GM18499 (cell line): ENCODE measurements around the gene KLF3.
A peak's percentile ranks its signal among the peaks of the same experiment; 100 is the strongest.
"Not testable (repeated sequence)": the region's sequence is repeated elsewhere in the genome, so short reads cannot be mapped to it uniquely, and the experiment has no call there.

Source experiments
- ATAC-seq: cut with Tn5 transposase; IDR thresholded peaks from one replicate; pipeline ENCODE4 v1.9.1; 2021; ENCODE audit warnings: moderate number of reproducible peaks; ENCODE audit not compliant: insufficient read depth, unreplicated experiment

Gene KLF3

DNA sequence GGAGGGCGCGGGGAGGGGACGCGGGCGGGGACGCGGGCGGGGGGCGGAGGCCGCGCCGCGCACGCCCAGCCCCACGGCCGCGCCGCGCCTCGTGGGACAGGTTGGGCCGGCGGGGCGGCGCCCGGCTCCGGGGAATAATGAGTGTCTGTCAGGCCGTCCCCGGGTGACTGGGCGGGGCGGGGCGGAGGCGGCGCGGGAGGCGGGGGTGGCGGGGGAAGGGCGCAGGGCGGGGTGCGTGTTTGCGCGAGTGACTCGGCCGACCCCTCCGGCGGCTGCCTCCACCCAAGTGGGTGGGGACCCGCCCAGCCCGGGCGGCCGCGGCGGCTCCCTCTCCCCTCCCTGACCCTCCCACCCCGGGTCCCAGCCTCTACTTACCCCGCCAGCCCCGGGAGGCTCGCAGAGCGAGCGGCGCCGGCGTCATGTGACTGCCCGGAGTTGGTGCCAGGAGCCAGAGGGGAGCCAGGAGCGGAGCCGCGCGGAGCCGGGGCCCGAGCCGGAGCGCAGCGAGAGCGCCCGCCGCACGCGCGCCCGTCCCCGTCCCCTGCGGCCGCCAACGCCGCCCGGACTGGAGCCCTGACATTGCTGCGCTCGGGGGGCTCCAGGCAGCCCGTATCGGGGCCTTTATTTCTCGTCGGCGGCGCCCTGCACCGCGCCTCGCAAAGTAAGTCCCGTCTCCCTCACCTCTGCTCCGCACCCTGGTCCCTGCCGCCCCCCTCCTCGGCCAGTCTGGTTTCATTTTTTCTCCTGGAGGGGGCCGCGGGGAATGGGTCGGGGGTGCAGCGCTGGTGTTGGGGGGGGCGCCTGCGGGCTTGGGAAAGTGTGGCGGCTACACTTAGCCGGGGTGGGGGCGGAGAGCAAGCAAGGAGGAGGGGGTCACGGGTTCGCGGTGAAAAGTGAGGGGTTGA lies at the start of gene KLF3:
TSS of gene KLF3 (plus strand) at position 399 of the 905 bp plus-strand sequence. CDS start 16,427 bp downstream, outside the sequence.
- ATAC-seq: peak; percentile 42

GRCh38 chr4:38614231-38614630 lies 49.8 kb upstream of the KLF3 start:
- ATAC-seq: no peak

- no peak for ATAC-seq
Observed at GRCh38 chr4:38615847-38616246, 48.2 kb upstream of the KLF3 start.

GRCh38 chr4:38618505-38618904 lies 45.5 kb upstream of the KLF3 start:
- ATAC-seq: no peak

DNA sequence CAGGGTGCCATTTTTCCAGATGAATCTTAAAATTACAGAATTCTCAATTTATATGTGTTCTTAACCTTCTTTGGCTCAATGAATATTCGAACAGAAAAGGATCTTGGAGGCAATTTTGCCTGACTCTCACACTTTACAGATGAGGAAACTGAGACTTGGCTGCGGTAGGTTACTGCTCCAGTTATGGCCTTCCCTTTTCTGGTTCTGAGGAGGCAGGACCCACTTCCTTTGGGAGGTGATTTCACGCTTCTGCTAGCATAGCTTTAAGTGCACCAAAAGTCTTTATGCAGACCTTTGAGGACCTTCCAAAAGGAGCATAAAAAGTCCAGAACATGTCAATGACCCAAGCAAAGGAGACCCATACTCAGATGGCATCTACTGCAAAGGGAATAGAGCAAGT lies 44.7 kb upstream of the KLF3 start:
- ATAC-seq: no peak

GRCh38 chr4:38620065-38620464 lies 43.9 kb upstream of the KLF3 start:
- ATAC-seq: no peak

DNA sequence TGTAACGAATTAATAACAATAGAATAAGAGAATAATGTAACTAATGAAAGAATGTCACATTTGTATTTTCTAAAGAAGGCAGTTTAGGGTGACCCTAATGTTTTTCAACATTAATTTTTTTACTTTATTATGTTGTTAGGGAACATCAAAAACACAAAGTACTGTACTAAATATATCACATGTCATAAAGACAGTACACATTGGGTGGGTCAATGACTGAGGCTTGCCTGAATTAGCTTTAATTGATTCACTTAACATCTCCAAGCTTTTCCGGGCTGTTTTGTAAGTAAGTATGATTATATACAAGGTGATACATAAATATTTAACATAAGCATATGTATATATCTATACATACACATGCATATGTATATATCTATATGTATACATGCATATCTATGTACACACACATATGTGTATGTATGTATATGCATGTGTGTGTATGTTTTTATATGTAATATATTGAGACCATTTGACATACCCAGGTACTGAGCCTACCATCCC lies 43.4 kb upstream of the KLF3 start:
- ATAC-seq: no peak

DNA sequence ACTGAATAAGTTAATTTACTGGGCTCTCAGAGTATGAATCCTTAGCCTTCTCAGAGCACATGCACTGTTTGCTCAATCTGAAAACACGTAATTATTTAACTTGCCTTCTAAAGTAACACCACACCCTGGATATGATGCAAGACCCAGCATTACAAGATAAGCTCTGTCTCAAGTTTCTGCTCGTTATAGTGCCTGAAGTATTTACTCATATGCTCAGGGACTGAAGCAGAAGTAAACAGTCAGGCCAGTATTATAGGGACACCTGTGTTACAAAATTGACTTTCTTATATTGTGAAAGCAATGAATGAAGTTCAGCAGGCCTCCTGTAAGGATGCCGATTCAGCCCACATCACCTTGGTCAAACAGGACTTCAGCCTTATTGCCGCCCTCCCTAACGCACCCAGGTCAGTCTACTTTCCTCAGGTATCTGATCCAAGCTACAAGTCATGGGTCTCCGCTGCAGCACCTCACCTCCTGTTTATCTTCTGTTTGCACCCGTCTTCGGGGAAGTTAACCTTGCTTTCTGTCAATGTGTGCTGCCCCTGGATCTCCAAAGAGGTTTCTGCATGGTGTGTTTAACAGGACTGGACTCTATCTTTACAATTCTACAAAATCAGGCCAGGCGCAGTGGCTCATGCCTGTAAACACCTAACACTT lies 42.8 kb upstream of the KLF3 start:
- ATAC-seq: no peak

DNA sequence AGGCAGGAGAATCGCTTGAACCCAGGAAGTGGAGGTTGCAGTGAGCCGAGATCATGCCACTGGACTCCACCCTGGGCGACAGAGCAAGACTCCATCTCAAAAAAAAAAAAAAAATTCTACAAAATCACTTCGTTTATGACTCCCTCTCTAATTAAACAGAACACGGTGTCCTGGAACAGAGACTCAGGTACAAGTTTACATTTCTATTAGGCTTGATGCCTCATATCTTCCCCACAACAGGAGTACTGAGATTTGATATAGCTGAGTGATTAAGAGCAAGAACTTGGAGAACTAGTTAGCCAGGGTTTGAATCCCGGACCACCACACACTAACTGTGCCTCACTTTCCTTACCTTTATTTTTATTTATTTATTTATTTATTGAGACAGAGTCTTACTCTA lies 42.2 kb upstream of the KLF3 start:
- no peak for ATAC-seq

- ATAC-seq: not testable (repeated sequence)
Observed at GRCh38 chr4:38622340-38622739, 41.7 kb upstream of the KLF3 start.

DNA sequence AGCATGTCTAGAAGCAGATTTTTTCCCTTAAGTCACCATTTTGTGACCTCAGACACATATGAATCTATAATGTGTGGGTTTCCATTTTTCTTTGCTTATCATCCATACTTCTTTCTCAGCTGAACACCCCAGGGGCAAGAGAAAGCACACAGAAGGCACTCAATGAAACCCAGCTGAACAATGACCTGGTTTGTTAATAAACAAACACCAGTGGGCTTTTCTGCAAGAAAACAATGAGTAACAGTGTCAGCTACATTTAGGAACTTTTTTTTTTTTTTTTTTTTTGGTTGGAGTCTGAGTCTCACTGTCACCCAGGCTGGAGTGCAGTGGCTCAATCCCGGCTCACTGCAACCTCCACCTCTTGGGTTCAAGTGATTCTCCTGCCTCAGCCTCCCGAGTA lies 40.7 kb upstream of the KLF3 start:
- ATAC-seq: no peak

- ATAC-seq: no peak
Observed at GRCh38 chr4:38624311-38624710, 39.7 kb upstream of the KLF3 start.

- no peak for ATAC-seq
Observed at GRCh38 chr4:38625508-38625907, 38.5 kb upstream of the KLF3 start.

DNA sequence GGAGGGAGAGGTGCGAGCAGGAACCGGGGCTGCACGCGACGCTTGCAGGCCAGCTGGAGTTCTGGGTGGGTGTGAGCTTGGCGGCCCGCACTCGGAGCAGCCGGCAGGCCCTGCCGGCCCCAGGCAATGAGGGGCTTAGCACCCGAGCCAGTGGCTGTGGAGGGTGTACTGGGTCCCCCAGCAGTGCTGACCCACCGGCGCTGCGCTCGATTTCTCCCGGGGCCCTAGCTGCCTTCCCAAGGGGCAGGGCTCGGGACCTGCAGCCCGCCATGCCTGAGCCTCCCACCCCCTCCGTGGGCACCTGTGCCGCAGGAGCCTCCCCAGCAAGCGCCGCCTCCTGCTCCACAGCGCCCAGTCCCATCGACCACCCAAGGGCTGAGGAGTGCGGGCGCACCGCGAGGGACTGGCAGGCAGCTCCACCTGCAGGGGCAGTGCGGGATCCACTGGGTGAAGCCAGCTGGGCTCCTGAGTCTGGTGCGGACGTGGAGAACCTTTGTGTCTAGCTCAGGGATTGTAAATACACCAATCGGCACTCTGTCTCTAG lies 37.0 kb upstream of the KLF3 start:
- not testable (repeated sequence) for ATAC-seq

DNA sequence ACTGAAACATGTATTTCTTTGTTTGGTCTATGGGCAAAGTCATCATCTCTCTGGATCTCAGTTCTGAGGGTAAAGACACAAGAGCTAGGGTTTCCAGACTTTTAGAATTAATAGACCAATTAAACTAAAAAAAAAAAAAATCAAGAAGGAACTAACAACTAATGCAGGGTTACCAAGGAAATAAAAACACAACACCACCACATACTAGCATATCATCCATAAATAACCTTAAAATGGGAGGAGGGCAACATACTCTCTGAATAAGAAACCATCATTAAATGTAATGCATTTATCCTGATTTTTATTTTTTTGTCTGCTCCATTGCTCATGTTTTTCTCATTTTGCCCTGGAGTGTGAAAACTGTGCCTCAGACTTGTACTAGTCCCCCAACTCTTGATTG lies 33.5 kb upstream of the KLF3 start:
- ATAC-seq: no peak

DNA sequence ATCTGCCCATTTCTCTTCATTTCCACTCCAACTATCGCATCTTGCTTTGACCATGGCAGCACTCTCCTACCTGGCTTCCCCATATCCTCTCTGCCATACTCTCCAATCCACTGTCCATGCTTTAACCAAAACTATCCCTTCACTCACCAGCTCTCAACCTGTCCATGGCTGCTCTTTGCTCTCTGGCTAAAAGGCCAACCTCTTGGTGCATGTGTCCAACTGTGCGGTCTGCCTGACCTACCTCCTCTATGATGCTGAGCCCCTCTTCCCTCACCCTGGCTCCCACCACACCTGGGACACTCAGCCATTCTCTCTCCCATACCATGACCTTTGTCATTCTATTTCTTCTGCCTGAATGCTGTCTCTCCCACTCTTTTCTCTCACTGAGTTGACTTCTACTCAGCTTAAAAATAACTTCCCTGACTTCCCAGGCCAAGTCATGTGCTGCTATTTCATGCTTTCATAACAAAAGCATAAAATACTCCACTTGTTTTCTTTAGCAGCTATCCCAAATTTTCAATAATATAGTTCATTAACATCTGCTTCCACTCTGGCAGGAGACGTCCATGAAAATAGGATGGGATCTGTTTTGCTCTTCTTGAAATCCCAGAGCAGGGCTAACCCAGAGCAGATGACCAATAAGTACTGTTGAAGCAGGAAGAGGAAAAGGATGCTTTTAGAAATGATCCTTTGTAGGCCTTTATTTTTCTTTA lies 29.8 kb upstream of the KLF3 start:
- ATAC-seq: no peak

GRCh38 chr4:38639242-38639641 lies 24.8 kb upstream of the KLF3 start:
- no peak for ATAC-seq

- no peak for ATAC-seq
Observed at GRCh38 chr4:38641811-38642210, 22.2 kb upstream of the KLF3 start.

DNA sequence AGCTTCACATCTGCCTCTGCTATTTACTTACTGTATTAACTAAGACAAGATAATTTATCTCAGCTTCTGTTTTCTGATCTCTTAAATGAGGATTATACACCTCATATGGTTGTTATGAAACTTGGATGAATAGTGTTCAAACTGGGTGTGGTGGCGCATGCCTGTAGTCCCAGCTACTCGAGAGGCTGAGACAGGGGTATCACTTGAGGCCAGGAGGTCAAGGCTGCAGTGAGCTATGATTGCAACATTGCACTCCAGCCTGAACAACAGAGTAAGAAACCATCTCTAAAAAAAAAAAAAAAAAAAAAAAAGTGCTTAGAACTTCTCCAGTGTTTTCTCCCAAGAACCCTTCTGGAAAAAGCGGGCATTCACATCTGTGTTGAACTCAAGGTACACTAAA lies 19.8 kb upstream of the KLF3 start:
- ATAC-seq: no peak

- no peak for ATAC-seq
Observed at GRCh38 chr4:38647101-38647819, 16.7 kb upstream of the KLF3 start.
